GM21515 (cell line): ENCODE results near the gene OPCML.

Source experiments
- ATAC-seq: cut with Tn5 transposase; IDR thresholded peaks from one replicate; pipeline ENCODE4 v1.9.1; 2021; ENCODE audit not compliant: unreplicated experiment

OPCML gene

DNA sequence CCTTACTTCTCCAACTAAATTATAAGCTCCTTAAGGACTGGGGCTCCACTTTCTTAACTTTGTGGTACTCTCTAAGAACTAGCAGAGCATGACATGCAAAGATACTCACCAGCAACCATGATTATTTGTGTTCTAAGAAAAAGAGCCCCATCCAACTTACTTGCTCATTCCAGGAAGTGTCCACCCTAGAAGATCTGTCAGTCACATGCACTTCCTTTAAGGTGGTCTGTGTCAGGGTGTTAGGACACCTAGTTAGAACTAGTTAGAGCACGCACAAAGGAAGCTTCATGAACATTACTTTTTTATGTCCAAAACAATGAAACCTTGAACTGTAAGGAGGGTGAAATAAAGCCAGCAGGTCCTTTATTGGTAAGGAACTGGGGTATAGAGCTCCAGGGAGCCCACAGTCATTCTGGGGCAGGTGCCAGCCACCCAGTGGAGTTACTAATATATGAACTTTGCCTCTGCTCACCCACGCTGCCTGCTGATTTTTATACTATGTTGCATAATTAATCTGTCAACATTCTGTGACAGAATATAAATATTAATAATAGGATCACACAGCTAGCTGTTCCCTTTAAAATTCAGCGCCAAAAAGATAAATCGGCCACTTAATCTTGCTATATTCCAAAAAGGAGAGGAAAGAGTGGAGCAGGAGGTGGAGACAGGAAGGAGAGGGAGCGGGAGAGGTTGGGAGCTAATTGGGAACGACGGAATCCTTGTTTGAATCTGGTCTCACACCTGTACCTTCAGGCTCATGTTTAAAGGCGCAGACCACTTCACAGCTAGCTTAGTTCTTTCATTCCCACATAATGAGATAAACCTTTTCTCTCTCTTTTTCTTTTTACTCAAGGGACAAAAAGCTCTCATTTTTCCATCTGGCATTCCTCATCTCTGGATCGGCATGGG lies 755.0 kb downstream of the OPCML start:
- no peak for ATAC-seq

- ATAC-seq, result no peak
Observed at GRCh38 chr11:132773751-132774150, 758.5 kb downstream of the OPCML start.

GRCh38 chr11:132772703-132773545 lies 759.4 kb downstream of the OPCML start:
- ATAC-seq, result no peak

DNA sequence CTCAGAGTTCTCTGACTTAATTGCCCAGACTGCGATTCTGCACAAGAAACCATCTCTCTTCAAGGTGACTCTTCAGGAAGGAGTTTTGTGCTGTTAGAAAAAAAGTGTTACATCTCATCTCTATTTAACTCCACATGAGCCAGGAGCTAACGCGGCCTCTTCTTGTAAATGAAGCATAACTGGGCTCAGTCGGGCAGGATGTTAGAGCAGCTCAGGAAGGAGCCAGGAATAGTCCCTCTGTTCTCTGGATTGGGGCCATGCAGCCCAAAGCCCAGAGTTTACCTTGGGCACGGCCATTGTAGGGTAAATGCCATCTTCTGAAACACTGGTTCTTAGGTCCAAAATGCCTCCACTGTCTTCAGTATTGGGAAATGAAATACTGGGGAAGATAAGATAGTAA lies 760.6 kb downstream of the OPCML start:
- ATAC-seq, result no peak

- ATAC-seq, result no peak
Observed at GRCh38 chr11:132770829-132771530, 761.3 kb downstream of the OPCML start.

- ATAC-seq, result no peak
Observed at GRCh38 chr11:132763503-132763902, 768.8 kb downstream of the OPCML start.

GRCh38 chr11:132755934-132756333 lies 776.4 kb downstream of the OPCML start:
- no peak for ATAC-seq

GRCh38 chr11:132751516-132752250 lies 780.6 kb downstream of the OPCML start:
- no peak for ATAC-seq

GRCh38 chr11:132746305-132746704 lies 786.0 kb downstream of the OPCML start:
- no peak for ATAC-seq

DNA sequence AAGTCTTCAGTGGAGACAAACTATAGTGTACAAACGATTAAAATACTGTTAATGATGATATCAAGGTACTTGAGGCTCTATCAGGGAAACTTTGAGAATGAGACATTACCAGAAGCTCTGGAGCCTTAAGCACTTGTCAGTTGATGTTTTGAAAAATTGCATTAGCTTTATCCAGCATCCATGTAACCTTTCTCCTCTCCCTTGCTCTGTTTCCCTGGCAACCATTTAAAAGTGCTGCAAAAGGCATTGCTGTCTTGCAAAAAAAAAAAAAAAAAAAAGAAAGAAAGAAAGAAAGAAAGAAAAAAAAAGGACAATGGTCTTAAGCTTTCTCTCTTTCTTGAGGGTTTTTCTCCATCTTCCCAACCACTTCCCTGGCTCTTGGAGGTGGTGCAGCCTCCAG lies 787.0 kb downstream of the OPCML start:
- ATAC-seq, result no peak

GRCh38 chr11:132744771-132745170 lies 787.5 kb downstream of the OPCML start:
- no peak for ATAC-seq

GRCh38 chr11:132743601-132744000 lies 788.7 kb downstream of the OPCML start:
- ATAC-seq, result no peak

- ATAC-seq, result no peak
Observed at GRCh38 chr11:132742929-132743328, 789.4 kb downstream of the OPCML start.

GRCh38 chr11:132734217-132734616 lies 798.1 kb downstream of the OPCML start:
- no peak for ATAC-seq

GRCh38 chr11:132728026-132728425 lies 804.3 kb downstream of the OPCML start:
- ATAC-seq, result no peak

GRCh38 chr11:132721526-132721925 lies 810.8 kb downstream of the OPCML start:
- ATAC-seq, result no peak

DNA sequence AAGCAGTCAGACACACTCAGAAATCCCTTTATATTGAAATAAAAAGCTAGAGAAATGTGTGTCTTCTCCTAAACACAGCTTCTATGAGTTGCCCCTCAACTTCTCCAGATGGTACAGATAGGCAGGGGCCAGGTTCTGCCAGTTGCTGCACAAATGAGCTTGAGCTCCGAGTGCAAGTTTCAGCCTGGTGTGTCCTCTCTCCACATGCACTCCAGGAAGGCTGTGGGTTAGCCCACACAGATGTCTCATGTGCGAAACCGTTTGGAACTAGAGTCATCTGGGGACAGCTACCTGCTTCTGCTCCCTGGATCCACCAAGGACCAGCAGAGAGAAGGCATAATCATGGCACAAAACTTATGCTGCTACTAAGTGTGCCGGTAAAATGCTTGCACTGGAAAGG lies 812.6 kb downstream of the OPCML start:
- ATAC-seq, result no peak

DNA sequence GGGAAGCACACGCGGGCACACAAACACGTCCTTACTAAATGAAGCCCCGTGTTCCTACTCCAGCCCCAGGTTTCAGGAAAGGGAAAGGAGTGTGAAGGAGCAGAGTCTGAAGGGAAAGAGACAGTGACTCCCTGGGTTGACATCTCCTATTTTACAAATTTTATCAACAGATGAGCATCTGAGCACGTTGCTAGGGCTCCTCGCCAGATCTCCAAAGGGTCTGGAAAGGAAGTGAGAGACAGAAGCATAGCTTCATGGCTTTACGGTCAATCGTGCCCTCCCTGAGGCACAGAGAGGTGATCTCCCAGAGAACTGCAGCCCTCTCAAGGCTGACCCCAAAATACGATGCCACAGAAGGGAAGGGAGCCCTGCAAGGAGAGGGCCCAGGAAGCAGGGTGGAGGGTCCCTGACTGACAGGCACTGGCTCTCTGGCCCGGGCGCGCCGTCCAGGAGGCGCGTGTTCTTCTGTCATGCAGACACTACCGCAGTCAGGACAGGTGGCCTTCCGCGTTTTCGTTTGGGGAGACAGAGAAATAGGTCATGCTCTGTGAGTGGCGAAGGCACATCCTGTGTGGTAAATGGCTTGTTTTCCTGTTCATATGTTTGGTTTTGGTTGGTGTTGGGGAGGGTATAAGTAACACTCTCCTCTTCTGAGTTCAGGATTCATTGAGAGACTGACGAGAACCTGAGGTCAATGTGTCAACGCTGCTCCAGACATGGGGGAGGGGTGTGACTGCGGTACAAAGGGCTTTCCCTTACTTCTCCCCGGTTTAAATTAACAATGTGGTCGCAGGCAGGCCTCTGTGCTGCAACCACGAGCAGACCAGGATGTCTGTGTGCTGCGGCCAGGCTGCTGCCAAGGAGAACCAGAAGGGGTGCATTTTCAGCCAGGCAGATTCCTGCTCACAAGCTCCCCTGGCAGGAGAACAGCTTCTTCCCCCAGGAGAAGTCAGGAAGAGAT lies 813.3 kb downstream of the OPCML start:
- ATAC-seq, result no peak

GRCh38 chr11:132717824-132718223 lies 814.5 kb downstream of the OPCML start:
- no peak for ATAC-seq

GRCh38 chr11:132716037-132716436 lies 816.3 kb downstream of the OPCML start:
- no peak for ATAC-seq
